NB4 (cell line): Measurements from ENCODE around the gene EPN2.

Source experiments
- CTCF ChIP-seq: IDR thresholded peaks from one replicate; pipeline ENCODE4 v1.5.1; 2012; ENCODE audit warnings: low read depth, low read length
- MAX ChIP-seq: IDR thresholded peaks from 2 replicates; pipeline ENCODE4 v1.6.1; 2011; ENCODE audit warnings: low read depth, low read length
- MYC ChIP-seq: IDR thresholded peaks from 2 replicates; pipeline ENCODE4 v1.6.1; 2011; ENCODE audit warnings: low read depth, low read length
- POLR2A ChIP-seq: IDR thresholded peaks from 2 replicates; pipeline ENCODE4 v1.6.1; 2011; ENCODE audit warnings: mild to moderate bottlenecking; ENCODE audit not compliant: insufficient read length; ENCODE audit errors: extremely low read depth

- TF ChIP-seq CTCF (no peak), MYC (no peak), POLR2A (no peak), MAX (no peak)
Observed at GRCh38 chr17:19375732-19376131, 138.6 kb downstream of the EPN2 start.
